Astrocyte (in vitro differentiated cells and primary cell): ENCODE measurements around the gene DCDC2B. TPM values are rescaled to one million over a fixed set of nuclear protein-coding genes. Genes with fewer than 3 reads are reported as not detected.

Experiments
- DNase-seq: peaks from one replicate; pipeline ENCODE4 v3.0.0-alpha.2; 2010; ENCODE audit warnings: low read depth
- FAIRE-seq: peaks from 2 replicates; lab custom pipeline; 2011; peaks lifted over from hg19 to GRCh38; lab: Jason Lieb, UNC
- H2AFZ ChIP-seq: 2 replicates; pipeline ENCODE4 v1.6.0; 2012; ENCODE audit warnings: low read depth, low read length, inconsistent platforms
- H3K27ac ChIP-seq: 2 replicates; pipeline ENCODE4 v1.5.1; 2011; ENCODE audit warnings: low read depth, low read length, inconsistent platforms
- H3K27me3 ChIP-seq: 2 replicates; pipeline ENCODE4 v1.6.0; 2011; ENCODE audit warnings: low read length, inconsistent platforms; ENCODE audit not compliant: insufficient read depth
- H3K36me3 ChIP-seq: 2 replicates; pipeline ENCODE4 v1.5.1; 2011; ENCODE audit warnings: low read length, inconsistent platforms; ENCODE audit not compliant: insufficient read depth
- H3K4me1 ChIP-seq: 2 replicates; pipeline ENCODE4 v1.5.1; 2011; ENCODE audit warnings: low read length, inconsistent platforms; ENCODE audit not compliant: insufficient read depth
- H3K4me2 ChIP-seq: 2 replicates; pipeline ENCODE4 v1.6.0; 2012; ENCODE audit warnings: low read length, inconsistent platforms
- H3K4me3 ChIP-seq: 2 replicates; pipeline ENCODE4 v1.5.1; 2011; ENCODE audit warnings: low read depth, mild to moderate bottlenecking, low read length, inconsistent platforms; ENCODE audit not compliant: insufficient read depth
- H3K79me2 ChIP-seq: 2 replicates; pipeline ENCODE4 v1.6.0; 2012; ENCODE audit warnings: mild to moderate bottlenecking, low read length, inconsistent platforms; ENCODE audit not compliant: insufficient read depth
- H3K9ac ChIP-seq: 2 replicates; pipeline ENCODE4 v1.6.0; 2012; ENCODE audit warnings: mild to moderate bottlenecking, low read length, inconsistent platforms
- H3K9me3 ChIP-seq: 2 replicates; pipeline ENCODE4 v1.5.1; 2012; ENCODE audit warnings: low read depth, mild to moderate bottlenecking, low read length, inconsistent platforms; ENCODE audit not compliant: insufficient read depth
- H4K20me1 ChIP-seq: 2 replicates; pipeline ENCODE4 v1.6.0; 2012; ENCODE audit warnings: low read length, inconsistent platforms; ENCODE audit not compliant: insufficient read depth
- H3K27ac Mint-ChIP-seq: one replicate; pipeline ENCODE4 v1.8.0; 2021; ENCODE audit warnings: mild to moderate bottlenecking, mixed read lengths; ENCODE audit not compliant: unreplicated experiment
- H3K27me3 Mint-ChIP-seq: one replicate; pipeline ENCODE4 v1.8.0; 2021; ENCODE audit warnings: low read depth, mixed read lengths; ENCODE audit not compliant: unreplicated experiment
- H3K36me3 Mint-ChIP-seq: one replicate; pipeline ENCODE4 v1.8.0; 2021; ENCODE audit warnings: low read depth, mixed read lengths; ENCODE audit not compliant: unreplicated experiment
- H3K4me1 Mint-ChIP-seq: one replicate; pipeline ENCODE4 v1.8.0; 2021; ENCODE audit warnings: low read depth, mixed read lengths; ENCODE audit not compliant: unreplicated experiment
- H3K4me3 Mint-ChIP-seq: one replicate; pipeline ENCODE4 v1.8.0; 2021; ENCODE audit warnings: mild to moderate bottlenecking, moderate library complexity, mixed read lengths; ENCODE audit not compliant: unreplicated experiment
- H3K9me3 Mint-ChIP-seq: one replicate; pipeline ENCODE4 v1.8.0; 2021; ENCODE audit warnings: mild to moderate bottlenecking, mixed read lengths; ENCODE audit not compliant: unreplicated experiment
- EZH2 ChIP-seq: IDR thresholded peaks from 2 replicates; pipeline ENCODE4 v1.6.1; 2012; ENCODE audit warnings: mild to moderate bottlenecking, low read length, inconsistent platforms; ENCODE audit not compliant: insufficient read depth
- total RNA-seq: library from RNA; stranded (reverse); gene quantifications from 2 replicates; pipeline ENCODE4 v1.2.1, GENCODE V29; 2021
- TF ChIP-seq, protein P1 (sequence below): IDR thresholded peaks from 2 replicates; pipeline ENCODE4 v1.5.1; 2011; ENCODE audit warnings: low read depth, mild to moderate bottlenecking, inconsistent platforms, low read length, moderate library complexity; ENCODE audit not compliant: insufficient read depth

DCDC2B gene
- total RNA-seq, 1 donor from 2014 or later: not detected

DNA sequence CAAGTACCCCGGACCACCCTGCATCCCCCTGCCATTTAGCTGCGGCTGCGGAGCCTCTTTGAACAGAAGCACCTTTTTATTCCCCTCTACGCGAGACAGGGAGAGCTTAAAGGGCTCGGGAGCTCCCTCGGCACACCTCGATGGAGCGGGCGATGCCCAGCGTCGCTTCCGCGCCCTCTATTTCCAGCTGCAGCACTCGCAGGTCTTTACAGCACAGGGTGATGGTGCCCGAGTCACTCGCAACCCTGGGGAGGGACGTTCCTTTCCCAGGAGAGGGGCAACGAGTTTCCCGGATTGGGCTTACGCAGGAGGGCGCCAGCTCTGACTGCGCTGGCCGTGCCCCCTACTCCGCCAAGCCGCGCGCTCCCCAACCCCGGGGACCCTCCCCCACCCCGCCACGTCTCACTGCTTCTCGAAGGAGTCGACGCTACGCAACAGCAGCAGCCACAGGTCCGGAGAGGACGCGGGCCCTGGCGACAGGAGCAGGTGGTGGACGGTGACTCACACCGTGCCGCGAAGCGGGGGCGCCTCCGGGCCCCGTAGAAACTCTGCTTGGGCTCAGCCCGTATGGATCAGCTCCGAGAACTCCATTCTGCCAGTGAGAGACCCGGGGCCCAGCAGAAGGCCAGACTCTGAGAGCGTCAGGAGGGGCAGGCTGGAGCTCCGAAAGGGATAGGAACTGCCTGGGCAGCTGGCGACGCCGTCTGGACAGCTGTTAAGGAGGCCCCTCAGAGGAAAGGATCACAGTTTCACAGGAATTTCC is 32.3 kb downstream of the DCDC2B start:
- no peak for TF ChIP-seq EZH2
- TF ChIP-seq, protein P1, sequence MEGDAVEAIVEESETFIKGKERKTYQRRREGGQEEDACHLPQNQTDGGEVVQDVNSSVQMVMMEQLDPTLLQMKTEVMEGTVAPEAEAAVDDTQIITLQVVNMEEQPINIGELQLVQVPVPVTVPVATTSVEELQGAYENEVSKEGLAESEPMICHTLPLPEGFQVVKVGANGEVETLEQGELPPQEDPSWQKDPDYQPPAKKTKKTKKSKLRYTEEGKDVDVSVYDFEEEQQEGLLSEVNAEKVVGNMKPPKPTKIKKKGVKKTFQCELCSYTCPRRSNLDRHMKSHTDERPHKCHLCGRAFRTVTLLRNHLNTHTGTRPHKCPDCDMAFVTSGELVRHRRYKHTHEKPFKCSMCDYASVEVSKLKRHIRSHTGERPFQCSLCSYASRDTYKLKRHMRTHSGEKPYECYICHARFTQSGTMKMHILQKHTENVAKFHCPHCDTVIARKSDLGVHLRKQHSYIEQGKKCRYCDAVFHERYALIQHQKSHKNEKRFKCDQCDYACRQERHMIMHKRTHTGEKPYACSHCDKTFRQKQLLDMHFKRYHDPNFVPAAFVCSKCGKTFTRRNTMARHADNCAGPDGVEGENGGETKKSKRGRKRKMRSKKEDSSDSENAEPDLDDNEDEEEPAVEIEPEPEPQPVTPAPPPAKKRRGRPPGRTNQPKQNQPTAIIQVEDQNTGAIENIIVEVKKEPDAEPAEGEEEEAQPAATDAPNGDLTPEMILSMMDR: no peak

DNA sequence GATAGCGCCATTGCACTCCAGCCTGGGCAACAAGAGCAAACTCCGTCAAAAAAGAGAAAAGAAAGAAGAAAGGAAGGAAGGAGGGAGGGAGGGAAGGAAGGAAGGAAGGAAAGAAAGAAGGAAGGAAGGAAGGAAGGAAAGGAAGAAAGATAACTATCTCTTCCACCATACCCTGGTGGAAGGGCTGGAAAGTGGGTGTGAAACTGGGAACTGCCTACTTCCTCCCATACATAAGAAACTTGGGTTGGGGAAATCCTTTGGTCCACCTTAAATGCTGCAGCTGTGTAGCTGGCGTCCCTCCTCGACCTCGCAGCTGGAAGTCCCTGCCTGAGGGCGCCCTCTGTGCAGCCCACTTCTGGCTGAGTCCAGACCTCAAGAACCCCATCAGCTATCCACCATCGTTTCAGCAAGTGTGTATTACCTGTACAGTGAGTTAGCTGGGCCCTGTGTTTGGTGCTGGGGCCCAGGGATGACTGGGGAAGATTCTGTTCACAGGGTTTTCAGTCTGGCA is 33.5 kb downstream of the DCDC2B start:
- no peak overlapping the region for H2AFZ ChIP-seq
- H3K36me3 ChIP-seq: no peaks in the 10 kb centered on the region
- TF ChIP-seq, protein P1: no peak
- TF ChIP-seq EZH2: no peak
- DNase-seq (no peak), FAIRE-seq (no peak)
- H3K27me3 ChIP-seq: no peaks in the 10 kb centered on the region
- Mint-ChIP-seq H3K27ac (no peak overlapping the region), H3K36me3 (no peaks in the 10 kb centered on the region), H3K4me1 (no peaks in the 10 kb centered on the region), H3K27me3 (no peaks in the 10 kb centered on the region), H3K4me3 (peak overlapping the region; percentile 90), H3K9me3 (no peaks in the 10 kb centered on the region)
- H4K20me1 ChIP-seq: no peaks in the 10 kb centered on the region
- H3K79me2 ChIP-seq: no peaks in the 10 kb centered on the region
- H3K9me3 ChIP-seq: no peaks in the 10 kb centered on the region
- H3K4me3 ChIP-seq: no peak overlapping the region
- H3K27ac ChIP-seq: no peak overlapping the region
- H3K4me1 ChIP-seq: peaks cover 24% of the 10 kb centered on the region
- no peak overlapping the region for H3K9ac ChIP-seq
- no peak overlapping the region for H3K4me2 ChIP-seq

More for the DNA sequence above, 32.3 kb downstream of the DCDC2B start:
- Mint-ChIP-seq H3K4me1 (peaks cover under 1% of the 10 kb centered on the region), H3K27me3 (no peaks in the 10 kb centered on the region), H3K36me3 (no peaks in the 10 kb centered on the region), H3K4me3 (peak overlapping the region; percentile 90), H3K9me3 (no peaks in the 10 kb centered on the region), H3K27ac (peak overlapping the region; percentile 89)
- DNase-seq (peak; percentile 50), FAIRE-seq (no peak)
- Histone ChIP-seq H3K9me3 (no peaks in the 10 kb centered on the region), H3K27me3 (no peaks in the 10 kb centered on the region), H2AFZ (peak overlapping the region; percentile 91), H3K4me3 (peak overlapping the region; percentile 56), H4K20me1 (no peaks in the 10 kb centered on the region), H3K27ac (peak overlapping the region; percentile 6), H3K4me1 (peaks cover 21% of the 10 kb centered on the region), H3K79me2 (no peaks in the 10 kb centered on the region), H3K9ac (peak overlapping the region; percentile 76), H3K4me2 (peak overlapping the region; percentile 87), H3K36me3 (no peaks in the 10 kb centered on the region)

DNA sequence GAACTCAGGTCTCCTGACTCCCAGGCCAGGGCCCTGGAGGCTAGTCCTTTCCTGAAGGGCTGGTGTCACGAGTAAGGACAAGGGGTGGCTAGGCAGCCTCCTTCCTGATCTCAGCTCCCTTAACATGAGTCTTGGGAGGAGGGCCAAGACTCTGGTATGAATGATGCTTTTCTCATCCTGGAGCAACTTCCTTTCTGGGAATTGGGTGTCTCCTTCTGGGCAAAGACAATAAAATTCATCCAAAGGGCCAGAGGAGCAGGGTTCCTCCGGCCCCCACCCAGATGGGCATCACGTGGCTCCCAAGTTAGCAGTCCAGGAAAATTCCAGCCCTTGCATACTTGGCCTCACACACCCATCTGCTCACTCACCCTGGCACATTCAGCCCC is 38.0 kb downstream of the DCDC2B start, which contains the start of gene FAM167B:
Gene FAM167B, plus strand, starts transcription at position 335 of the 386 bp plus-strand sequence. CDS start 200 bp downstream, outside the sequence.
- Mint-ChIP-seq H3K4me1 (peaks cover 10% of the 10 kb centered on the region), H3K36me3 (no peaks in the 10 kb centered on the region), H3K27ac (no peak within 1 kb of the TSS), H3K4me3 (peak within 1 kb of the TSS; percentile 54), H3K9me3 (peaks cover 2% of the 10 kb centered on the region), H3K27me3 (peaks cover 1% of the 10 kb centered on the region)
- H3K36me3 ChIP-seq: no peaks in the 10 kb centered on the region
- H3K79me2 ChIP-seq: no peaks in the 10 kb centered on the region
- no peaks in the 10 kb centered on the region for H3K9me3 ChIP-seq
- no peak within 1 kb of the TSS for H3K27ac ChIP-seq
- DNase-seq: peak; percentile 57
- peak within 1 kb of the TSS; percentile 72 for H3K4me2 ChIP-seq
- no peaks in the 10 kb centered on the region for H4K20me1 ChIP-seq
- H3K4me1 ChIP-seq: peaks cover 23% of the 10 kb centered on the region
- H3K4me3 ChIP-seq: no peak within 1 kb of the TSS
- H3K27me3 ChIP-seq: no peaks in the 10 kb centered on the region
- no peak within 1 kb of the TSS for H3K9ac ChIP-seq
- TF ChIP-seq, protein P1: no peak
- no peak for TF ChIP-seq EZH2
- no peak for FAIRE-seq
- H2AFZ ChIP-seq: peak within 1 kb of the TSS; percentile 32
